ENCODE results near the gene OR5H1.

The OR5H1 gene

DNA sequence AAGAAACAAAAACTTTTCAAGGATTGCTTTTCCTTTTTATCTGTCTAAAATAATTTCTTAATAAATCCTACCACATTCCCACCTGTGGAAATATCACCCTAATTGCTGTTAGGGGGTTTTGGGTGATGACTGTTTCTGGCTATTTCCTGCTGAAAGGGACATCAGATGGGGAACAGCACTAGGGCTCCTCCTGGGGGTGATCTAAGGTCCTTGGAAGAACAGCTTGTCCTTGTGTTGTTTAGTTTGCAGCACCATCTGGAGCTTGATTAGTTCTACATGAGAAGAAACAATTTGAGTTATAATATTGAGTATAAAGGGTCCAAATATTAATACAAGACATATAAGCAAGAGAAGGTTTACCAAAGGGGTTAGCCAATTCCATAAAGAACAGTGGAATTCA is 54.7 kb downstream of the OR5H1 start:
- DNase-seq (ENCODE audit: insufficient read length, low spot score), result no peak
- FAIRE-seq, result no peak

All from HTR-8/SVneo (cell line).